DMS 273 (cell line): ENCODE results near the gene TBX10.

Experiments
- DNase-seq: peaks from one replicate; lab custom pipeline; 2025; ENCODE audit not compliant: unreplicated experiment; lab: John Stamatoyannopoulos, UW

TBX10 gene

DNA sequence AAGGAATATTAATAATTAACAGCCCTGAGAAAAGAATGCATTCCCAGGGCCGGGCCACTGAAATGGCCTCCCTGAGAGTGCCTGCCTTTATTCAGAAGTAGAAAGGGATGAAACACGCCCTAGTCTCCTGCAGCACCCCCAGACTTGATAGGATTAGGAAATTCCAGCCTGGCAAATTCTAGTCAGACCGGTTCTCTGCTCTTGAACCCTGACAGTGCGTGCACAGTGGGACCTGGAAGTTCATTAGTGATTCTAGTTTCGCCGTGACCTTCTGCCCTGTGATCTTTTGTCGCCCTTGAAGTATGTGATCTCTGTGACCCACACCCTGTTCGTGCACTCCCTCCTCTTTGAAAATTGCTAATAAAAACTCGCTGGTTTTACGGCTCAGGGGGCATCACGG lies 58.1 kb downstream of the TBX10 start:
- no peak for DNase-seq
